ENCODE data around the gene ADIG. TPM values are rescaled to one million over a fixed set of nuclear protein-coding genes. Genes with fewer than 3 reads are reported as not detected.

The ADIG gene
- total RNA-seq, 2 experiments from 2014 or later = not detected

DNA sequence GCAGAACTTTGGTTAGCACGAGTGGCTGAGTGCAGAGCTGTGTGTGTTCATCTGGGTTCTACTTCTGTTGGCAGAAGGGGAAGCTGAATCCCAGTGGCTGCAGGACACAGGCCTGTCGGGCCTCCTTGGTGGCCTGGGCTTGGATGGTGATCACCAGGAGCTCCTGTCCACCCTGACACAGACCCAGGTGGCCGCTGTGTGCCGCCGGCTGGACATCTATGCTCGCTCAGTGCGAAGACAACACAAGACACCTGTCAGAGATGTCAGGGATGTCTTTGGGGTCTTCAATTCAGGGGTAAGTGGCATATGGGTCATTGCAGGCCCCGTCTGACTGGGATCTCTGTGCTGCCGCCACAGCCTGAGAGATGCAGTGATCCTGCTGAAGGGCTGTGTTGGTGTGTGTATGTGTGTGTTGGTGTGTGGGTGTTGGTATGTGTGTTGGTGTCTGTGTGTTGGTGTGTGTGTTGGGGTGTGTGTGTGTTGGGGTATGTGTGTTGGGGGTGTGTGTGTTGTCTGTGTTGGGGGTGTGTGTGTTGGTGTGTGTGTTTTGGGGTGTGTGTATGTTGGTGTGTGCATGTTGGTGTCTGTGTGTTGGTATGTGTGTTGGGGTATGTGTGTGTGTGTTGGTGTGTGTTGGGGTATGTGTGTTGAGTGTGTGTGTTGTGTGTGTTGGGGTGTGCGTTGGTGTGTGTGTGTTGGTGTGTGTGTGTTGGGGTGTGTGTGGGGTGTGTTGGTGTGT is 46.1 kb downstream of the ADIG start:
- ATAC-seq = no peak
- Mint-ChIP-seq H3K36me3 (ENCODE audit: low read depth) (no peaks in the 10 kb centered on the region), H3K27me3 (peaks cover 3% of the 10 kb centered on the region), H3K9me3 (ENCODE audit: low read depth) (no peaks in the 10 kb centered on the region), H3K4me3 (no peak overlapping the region), H3K27ac (no peak overlapping the region), H3K4me1 (no peaks in the 10 kb centered on the region)
- DNase-seq = no peak
- ChIA-PET POLR2A (no interaction called here), CTCF (no interaction called here)
- intact Hi-C loops (cut with DNase I, micrococcal nuclease) = no loop called here

DNA sequence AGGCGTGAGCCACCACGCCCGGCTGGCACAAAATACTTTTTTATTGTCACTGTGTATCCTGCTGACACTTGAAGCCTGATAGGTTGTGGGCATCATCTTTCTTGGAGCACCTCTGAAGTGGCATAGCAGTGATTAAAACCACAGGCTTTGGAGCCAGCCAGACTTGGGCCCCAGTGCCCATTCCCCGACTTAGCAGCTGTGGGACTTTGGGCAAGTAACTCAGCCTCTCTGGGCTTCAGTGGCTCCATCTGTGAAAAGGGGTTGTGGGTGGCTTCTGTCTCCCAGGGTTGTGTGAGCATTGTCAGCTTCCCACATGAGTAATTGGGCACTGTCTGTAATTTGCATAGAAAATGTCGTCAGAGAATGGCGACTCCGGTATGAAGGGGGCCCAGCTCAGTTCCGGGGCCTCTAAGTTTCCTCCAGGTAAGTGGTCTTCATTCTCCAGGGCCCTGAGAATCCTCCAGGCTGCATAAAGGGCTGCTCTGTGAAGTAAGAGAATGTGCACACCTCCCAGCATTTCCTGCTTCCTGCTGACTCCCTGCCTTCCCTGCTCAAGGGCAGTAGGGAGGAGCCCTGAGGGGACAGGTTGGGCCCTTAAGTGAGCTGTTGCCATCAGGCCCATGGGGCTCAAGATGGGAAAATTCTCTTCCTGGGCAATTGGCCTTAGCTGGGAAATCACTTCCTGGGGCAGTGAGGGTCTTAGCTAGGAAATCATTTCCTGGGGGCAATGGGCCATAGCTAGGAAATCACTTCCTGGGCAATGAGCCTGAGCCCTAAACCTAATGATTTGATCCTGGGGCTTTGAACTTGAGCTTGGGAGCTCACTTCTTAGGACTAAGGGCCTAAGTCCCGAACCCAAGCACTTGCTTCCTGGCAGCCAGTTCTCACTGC is 47.8 kb downstream of the ADIG start:
- POLR2A ChIA-PET = no interaction called here
- no peaks in the 10 kb centered on the region for H3K36me3 Mint-ChIP-seq (ENCODE audit: low read depth)
- no peaks in the 10 kb centered on the region for H3K4me1 Mint-ChIP-seq
- no peaks in the 10 kb centered on the region for H3K9me3 Mint-ChIP-seq (ENCODE audit: low read depth)
- H3K4me3 Mint-ChIP-seq = no peak overlapping the region
- intact Hi-C loops (cut with DNase I, micrococcal nuclease) = no loop called here
- CTCF ChIA-PET = interaction anchor here (0.5 to 1.0 kb wide), 4 partner anchors 11 to 1811 kb away, joined by 3 read pairs; no protein-coding TSS in a partner anchor
- ATAC-seq (no peak), DNase-seq (no peak)
- no peak overlapping the region for H3K27ac Mint-ChIP-seq
- H3K27me3 Mint-ChIP-seq = no peaks in the 10 kb centered on the region

DNA sequence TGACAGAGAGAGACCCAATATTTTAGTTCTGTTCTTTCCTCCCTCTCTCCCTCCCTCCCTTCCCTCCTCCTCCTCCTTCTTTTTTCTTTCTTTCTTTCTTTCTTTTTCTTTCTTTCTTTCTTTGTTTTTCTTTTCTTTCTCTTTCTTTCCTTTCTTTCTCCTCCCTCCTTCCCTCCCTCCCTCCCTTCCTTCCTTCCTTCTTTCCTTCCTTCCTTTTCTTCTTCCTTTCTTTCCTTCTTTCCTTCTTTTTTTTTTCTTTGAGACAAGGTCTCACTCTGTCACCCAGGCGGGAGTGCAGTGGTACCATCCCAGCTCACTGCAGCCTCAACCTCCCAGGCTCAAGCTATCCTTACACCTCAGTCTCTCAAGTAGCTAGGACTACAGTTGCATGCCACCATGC is 49.0 kb downstream of the ADIG start:
- H3K27ac Mint-ChIP-seq = no peak overlapping the region
- ChIA-PET CTCF (interaction anchor here (1.0 kb wide), 2 partner anchors 13 to 48 kb away, joined by 3 to 5 read pairs; no protein-coding TSS in a partner anchor), POLR2A (no interaction called here)
- ATAC-seq (no peak), DNase-seq (no peak)
- no peak overlapping the region for H3K4me3 Mint-ChIP-seq
- intact Hi-C loops (cut with DNase I, micrococcal nuclease) = loop anchor here (5.0 kb wide), 2 partner anchors 102 to 417 kb away; no protein-coding TSS in a partner anchor
- no peaks in the 10 kb centered on the region for H3K9me3 Mint-ChIP-seq (ENCODE audit: low read depth)
- H3K36me3 Mint-ChIP-seq (ENCODE audit: low read depth) = no peaks in the 10 kb centered on the region
- H3K4me1 Mint-ChIP-seq = no peaks in the 10 kb centered on the region
- peaks cover 4% of the 10 kb centered on the region for H3K27me3 Mint-ChIP-seq

GRCh38 chr20:38630727-38631126 is 49.7 kb downstream of the ADIG start:
- CTCF ChIA-PET = interaction anchor here (1.0 kb wide), 1 partner anchor 49 kb away, joined by 5 read pairs; no protein-coding TSS in a partner anchor
- intact Hi-C loops (cut with DNase I, micrococcal nuclease) = loop anchor here (5.0 kb wide), 2 partner anchors 102 to 417 kb away; no protein-coding TSS in a partner anchor
- Mint-ChIP-seq H3K9me3 (ENCODE audit: low read depth) (no peaks in the 10 kb centered on the region), H3K27ac (no peak overlapping the region), H3K36me3 (ENCODE audit: low read depth) (no peaks in the 10 kb centered on the region), H3K27me3 (peaks cover 4% of the 10 kb centered on the region), H3K4me3 (no peak overlapping the region), H3K4me1 (no peaks in the 10 kb centered on the region)
- POLR2A ChIA-PET = no interaction called here
- no peak for ATAC-seq
- DNase-seq = no peak

- Mint-ChIP-seq H3K4me3 (no peak overlapping the region), H3K9me3 (ENCODE audit: low read depth) (no peaks in the 10 kb centered on the region), H3K36me3 (ENCODE audit: low read depth) (no peaks in the 10 kb centered on the region), H3K27ac (no peak overlapping the region), H3K4me1 (no peaks in the 10 kb centered on the region), H3K27me3 (peaks cover 7% of the 10 kb centered on the region)
- ATAC-seq (no peak), DNase-seq (no peak)
- ChIA-PET POLR2A (interaction anchor here (0.6 kb wide), 1 partner anchor 117 kb away, joined by 3 read pairs; the partner anchor contains the start of gene ACTR5), CTCF (interaction anchor here (0.7 kb wide), 1 partner anchor 9 kb away, joined by 4 read pairs; no protein-coding TSS in a partner anchor)
- intact Hi-C loops (cut with DNase I, micrococcal nuclease) = loop anchor here (5.0 kb wide), 2 partner anchors 101 to 416 kb away; no protein-coding TSS in a partner anchor
These were observed 50.4 kb downstream of the ADIG start for GRCh38 chr20:38631155-38632022.

- Mint-ChIP-seq H3K27me3 (peaks cover 10% of the 10 kb centered on the region), H3K4me1 (no peaks in the 10 kb centered on the region), H3K27ac (no peak overlapping the region), H3K9me3 (ENCODE audit: low read depth) (no peaks in the 10 kb centered on the region), H3K4me3 (no peak overlapping the region), H3K36me3 (ENCODE audit: low read depth) (no peaks in the 10 kb centered on the region)
- ChIA-PET CTCF (interaction anchor here (0.6 to 2.8 kb wide), 16 partner anchors 9 to 424 kb away, joined by 3 to 12 read pairs (median 3); no protein-coding TSS in a partner anchor), POLR2A (interaction anchor here (0.5 kb wide), 1 partner anchor 1540 kb away, joined by 3 read pairs; no protein-coding TSS in a partner anchor)
- DNase-seq = peak; percentile 79
- intact Hi-C loops (cut with DNase I, micrococcal nuclease) = loop anchor here (1.0 to 5.0 kb wide), 3 partner anchors 99 to 414 kb away; no protein-coding TSS in a partner anchor
- ATAC-seq = peak; percentile 95
These were observed 52.6 kb downstream of the ADIG start for GRCh38 chr20:38633577-38634093.

GRCh38 chr20:38635721-38636288 is 54.8 kb downstream of the ADIG start:
- no peak for DNase-seq
- Mint-ChIP-seq H3K4me3 (no peak overlapping the region), H3K27me3 (peaks cover 17% of the 10 kb centered on the region), H3K27ac (no peak overlapping the region), H3K9me3 (ENCODE audit: low read depth) (no peaks in the 10 kb centered on the region), H3K36me3 (ENCODE audit: low read depth) (no peaks in the 10 kb centered on the region), H3K4me1 (no peaks in the 10 kb centered on the region)
- ATAC-seq = no peak
- POLR2A ChIA-PET = no interaction called here
- intact Hi-C loops (cut with DNase I, micrococcal nuclease) = no loop called here
- CTCF ChIA-PET = no interaction called here

Other genes with a start within 250 kb of the ADIG start
- gene LBP, start 234.7 kb upstream of the ADIG start, total RNA-seq = not detected
- gene SNHG17, start 145.9 kb upstream of the ADIG start, total RNA-seq = 10 to 100 TPM; 70.7 to 72.4 TPM
- 10 to 100 TPM; 23.5 to 27.1 TPM for gene RALGAPB, start 108.4 kb upstream of the ADIG start, total RNA-seq
- not detected for gene ARHGAP40, start 20.6 kb downstream of the ADIG start, total RNA-seq
- gene SLC32A1, start 143.3 kb downstream of the ADIG start, total RNA-seq = not detected
- 1 to 10 TPM; 6.3 to 8.4 TPM for gene ACTR5, start 167.3 kb downstream of the ADIG start, total RNA-seq
- 10 to 100 TPM; 78.8 to 84.0 TPM for gene PPP1R16B, start 224.5 kb downstream of the ADIG start, total RNA-seq